HG02870 (cell line): ENCODE measurements around the gene TAP1.

Experiments used
- ATAC-seq: cut with Tn5 transposase; IDR thresholded peaks from one replicate; pipeline ENCODE4 v1.9.1; 2021; ENCODE audit warnings: mild to moderate bottlenecking, moderate library complexity; ENCODE audit not compliant: unreplicated experiment

Gene TAP1

DNA sequence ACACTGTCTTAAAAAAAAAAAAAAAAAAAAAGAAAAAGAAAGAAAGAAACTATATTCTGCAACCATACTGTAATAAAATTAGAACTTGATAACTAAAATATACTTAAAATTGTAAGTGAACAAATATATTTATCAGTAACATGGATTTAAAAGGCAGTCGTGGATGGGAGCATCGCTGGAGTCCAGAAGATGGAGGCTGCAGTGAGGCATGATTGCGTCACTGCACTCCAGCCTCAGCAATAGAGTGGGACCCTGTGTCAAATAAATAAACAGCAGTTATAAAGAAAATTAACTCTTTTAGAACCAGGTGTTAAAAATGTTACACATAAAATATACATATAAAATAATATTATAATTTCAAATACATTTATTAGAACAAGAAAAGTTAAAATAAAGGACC, 9.2 kb upstream of the TAP1 start:
- no peak for ATAC-seq

DNA sequence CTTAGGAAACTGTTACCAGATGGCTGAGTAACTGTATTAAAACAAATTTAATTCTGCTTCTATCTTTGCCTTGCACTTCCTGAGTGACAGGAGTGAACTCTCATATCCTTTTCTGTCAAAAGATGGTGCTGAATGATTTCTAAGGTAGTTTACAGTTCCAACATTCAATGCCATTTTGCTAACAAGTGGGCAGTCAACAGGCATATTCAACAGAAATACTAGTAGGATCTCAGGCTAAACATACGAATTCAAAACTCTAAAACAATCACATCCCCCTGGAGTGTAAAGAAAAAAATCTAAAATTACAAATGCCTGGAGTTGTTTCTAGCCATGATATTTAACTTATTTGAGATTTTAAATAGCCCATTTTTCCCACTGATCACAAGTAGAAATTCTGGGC, 7.2 kb upstream of the TAP1 start:
- ATAC-seq: no peak

DNA sequence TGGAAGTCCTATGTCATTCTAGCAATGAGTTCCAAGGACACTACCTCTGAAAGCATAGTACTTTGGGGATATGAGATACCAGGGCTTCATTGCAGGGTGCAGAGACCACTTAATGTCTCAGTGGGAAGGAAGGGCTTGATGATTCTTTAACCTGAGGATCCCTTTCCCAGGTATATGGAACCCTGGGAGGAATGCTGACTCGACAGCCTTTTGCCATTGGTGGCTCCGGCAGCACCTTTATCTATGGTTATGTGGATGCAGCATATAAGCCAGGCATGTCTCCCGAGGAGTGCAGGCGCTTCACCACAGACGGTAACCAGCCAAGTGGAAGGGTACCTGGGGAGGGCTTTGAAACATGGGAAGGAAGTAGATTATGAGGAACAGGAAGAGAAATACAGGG, 4.7 kb upstream of the TAP1 start:
- no peak for ATAC-seq

DNA sequence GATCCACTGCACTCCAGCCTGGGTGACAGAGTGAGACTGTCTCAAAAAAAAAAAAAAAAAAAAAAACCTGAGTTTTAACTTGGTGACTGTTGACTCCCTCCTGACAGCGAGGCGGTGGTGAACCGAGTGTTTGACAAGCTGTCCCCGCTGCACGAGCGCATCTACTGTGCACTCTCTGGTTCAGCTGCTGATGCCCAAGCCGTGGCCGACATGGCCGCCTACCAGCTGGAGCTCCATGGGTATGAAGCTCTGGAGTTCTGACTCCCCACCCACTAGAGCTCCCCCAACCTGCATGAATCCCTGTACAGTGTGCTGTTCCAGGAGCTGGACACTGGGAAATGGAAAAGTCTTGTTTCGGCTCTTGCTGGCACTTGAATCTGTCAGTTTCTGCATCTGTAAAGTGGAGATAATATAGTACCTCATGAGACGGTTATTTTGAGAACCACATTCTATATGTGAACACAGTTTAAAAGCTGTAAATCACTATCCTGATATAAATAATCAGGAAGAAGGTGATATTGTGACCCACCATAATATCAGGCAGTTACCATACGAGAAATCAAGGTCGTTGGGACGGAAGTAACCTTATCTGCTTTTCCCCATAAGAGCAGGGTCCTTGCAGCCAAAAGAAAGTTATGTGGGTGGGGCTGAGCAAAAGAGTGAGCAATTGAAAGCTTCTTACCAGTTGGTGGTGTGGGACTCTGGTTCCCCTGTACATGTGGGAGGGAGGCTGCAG, 3.8 kb upstream of the TAP1 start:
- ATAC-seq: no peak

DNA sequence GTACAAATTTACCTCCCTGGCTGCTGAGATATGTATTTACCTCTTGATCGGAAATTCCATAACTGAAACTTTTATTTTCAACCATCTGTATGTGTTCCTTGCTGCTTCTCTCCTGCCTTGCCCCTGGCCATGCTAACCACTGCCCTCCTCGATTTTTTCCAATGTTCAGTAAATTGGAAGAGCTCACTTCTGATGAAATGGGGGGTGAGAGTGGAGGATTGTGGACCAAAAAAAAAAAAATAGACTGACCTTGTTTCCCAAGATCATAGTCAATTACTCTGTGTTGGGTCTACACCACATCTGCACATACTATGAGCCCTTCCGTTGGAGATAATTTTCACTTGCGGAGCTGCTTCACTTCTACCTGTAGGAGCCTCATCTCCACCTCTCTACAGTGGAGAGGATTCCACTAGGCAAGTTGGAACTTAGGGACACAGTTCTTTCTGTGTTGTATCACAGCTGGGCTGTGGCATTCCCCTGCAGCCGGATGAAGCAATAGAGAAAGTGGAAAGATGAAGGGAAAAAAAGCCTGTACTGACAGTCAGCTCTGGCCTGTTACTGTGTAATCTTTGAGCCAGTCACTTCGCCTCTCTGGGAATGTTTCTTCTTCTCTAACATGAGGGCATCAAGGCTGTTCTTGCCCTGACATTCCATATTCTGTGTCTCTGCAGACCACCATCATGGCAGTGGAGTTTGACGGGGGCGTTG, 2.1 kb upstream of the TAP1 start:
- ATAC-seq: no peak

DNA sequence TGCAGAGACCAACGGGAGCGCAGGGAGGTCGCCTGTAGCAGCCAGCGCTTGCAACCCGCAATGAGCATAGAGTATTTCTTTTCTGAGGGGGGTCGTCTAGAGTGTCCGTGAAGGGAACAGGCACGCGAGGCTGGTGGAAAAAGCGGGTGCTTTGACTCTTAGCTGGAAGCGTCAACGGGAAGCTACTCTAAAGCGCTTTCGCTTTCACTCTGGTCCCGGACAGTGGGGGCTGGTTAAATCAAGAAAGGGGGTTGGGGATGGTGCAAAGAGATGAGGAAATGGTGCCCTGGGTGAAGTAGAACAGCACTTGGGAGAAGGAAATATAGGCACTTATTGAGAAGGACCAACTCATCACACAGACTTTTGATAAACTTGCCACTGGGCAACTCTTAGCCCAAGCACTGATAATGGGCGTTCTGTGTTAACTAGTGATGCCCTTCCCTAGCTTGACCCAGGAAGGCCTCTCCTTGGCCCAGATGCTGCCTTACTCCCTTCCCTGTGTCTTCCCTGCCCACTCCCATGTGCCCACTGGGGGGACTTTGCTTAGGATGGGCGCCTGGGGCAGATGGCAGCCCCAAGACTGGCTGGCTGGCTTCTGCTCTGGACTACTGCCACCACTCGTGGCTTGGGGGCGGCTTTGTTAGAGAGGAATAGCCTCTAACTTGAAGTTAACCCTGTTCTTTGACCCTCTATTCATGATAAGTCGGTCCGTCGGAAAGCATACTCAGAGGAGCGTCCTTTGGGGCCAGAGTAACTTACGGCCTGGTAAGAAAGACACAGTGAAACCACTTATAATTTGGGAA, 1.1 kb upstream of the TAP1 start:
- ATAC-seq: peak; percentile 12

DNA sequence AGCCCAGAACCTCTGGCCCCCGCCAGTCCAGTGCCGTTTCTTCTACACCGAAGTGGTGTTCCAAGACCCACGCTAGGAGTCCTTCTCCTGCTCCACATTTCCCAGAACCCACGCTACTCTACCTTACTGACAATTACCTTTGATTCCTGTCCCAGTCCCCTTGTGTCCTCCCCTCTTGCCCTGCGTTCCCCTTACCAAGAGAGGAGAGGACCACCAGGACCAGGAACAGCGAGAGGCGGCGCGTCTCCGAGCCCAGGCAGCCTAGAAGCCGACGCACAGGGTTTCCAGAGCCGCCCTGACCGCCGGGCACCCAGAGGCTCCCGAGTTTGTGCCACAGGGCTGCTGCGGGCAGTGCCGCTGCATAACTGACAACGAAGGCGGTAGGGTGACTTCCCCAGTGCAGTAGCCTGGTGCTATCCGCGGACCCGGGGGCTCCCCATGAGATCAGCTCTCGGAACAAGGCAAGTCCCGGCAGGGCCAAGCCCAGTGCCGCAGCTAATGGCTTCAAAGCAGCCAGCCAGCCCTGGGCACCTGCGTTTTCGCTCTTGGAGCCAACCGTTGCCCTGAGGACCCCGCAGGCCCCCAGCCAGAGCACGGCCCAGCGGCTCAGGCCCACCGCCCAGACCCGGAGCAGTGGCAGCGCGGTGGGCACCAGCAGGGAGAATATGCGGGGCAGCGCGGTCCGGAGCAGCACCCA, 512 bp downstream of the TAP1 start:
- peak; percentile 33 for ATAC-seq

DNA sequence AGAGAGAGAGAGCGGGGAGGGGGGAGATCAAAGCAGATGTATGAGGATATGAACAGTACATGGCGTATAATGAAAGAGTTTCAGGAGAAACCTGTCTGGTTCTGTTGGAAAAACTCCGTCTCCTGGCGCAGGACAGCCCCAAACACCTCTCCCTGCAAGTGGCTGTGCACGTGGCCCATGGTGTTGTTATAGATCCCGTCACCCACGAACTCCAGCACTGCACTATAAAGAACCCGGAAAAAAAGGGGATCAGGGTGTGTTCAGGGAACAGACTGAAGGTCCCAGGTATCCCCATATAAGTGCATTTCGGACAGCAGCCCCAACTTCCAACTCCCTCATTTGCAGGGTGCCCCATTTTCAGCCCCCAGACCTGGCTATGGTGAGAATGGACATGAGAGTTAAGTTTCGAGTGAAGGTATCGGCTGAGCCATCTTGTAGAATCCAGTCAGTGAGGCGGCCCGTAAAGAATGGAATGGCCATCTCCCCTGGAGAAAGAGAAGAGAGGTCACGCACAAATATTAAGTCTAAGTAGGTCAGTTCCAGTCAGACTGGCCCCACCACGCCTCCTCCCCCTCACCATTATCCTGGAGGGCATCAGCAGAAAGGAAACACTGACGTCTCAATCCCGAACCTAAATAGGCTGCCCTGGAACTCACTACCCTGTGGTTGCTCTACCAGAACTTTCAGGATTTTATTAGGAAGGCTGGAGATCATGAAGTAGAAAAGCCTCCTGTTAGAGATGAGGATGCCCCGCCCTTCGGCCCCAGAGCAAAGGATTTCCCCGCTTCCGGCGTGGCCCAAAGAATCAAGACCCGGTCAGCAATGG, 1.3 kb downstream of the TAP1 start:
- ATAC-seq: no peak

DNA sequence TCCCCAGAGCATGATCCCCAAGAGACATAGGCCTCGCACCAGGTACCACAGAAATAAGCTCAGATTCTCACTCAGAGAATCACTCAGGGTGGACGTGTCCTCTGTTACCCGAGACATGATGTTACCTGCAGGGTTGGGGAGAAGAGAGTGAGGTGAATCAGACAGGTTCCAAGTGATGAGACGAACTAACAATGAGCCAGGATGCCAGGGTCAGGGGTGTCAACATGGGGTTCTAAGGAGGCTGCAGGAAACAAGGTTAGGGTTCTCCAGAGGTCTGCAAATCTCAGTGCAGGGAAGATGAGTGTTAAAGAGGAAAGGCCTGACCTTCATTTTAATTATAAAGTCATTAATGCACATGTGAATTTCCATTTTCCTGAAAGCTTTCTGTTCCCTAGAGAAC, 2.5 kb downstream of the TAP1 start:
- ATAC-seq: no peak

DNA sequence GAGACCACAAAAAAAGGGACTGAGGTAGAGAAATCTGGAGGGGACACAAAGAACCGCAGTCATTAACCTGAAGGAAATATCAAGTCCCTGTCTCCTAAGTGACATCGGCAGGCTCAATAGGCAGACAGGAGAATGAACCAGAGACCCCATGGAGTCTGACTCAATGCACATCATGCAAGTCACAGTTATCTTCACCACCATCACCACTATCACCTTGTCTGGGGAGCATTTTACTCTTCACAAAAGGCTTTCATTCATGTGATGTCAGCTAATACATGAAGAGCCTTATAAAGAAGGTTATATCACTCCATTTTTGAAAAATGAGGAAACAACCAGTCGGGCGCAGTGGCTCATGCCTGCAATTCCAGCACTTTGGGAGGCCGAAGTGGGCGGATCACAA, 4.4 kb downstream of the TAP1 start:
- ATAC-seq: no peak

DNA sequence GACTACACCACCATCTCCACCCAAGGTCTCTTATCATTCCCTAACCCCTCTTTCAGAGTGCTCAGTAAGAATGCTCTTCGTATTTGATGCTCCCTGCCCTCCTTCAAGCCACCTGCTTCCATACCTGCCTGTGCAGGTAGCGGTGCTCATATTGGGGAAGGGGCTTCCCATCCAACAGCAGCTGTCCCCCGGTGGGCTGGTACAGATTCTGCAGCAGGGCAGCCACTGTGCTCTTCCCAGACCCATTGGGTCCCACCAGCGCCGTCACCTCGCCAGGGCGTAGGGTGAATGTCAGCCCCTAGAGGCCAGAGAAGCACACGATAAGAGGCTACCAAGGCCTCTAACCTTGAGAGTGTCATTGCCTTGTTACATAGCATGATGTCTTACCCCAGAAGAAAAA, 5.7 kb downstream of the TAP1 start:
- no peak for ATAC-seq

DNA sequence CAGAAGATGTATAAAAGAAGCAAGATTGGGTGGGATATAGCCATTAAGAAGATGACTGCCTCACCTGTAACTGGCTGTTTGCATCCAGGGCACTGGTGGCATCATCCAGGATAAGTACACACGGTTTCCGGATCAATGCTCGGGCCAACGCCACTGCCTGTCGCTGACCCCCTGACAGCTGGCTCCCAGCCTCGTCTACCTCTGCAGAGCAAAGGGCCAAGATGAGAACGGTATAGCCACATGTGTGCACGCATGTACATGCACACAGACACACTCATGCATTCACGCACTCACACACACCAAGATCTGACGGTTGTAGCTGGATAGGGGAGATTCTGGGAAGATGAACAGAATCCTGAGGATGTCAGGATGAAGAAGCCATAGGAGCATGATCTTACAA, 6.5 kb downstream of the TAP1 start:
- no peak for ATAC-seq

DNA sequence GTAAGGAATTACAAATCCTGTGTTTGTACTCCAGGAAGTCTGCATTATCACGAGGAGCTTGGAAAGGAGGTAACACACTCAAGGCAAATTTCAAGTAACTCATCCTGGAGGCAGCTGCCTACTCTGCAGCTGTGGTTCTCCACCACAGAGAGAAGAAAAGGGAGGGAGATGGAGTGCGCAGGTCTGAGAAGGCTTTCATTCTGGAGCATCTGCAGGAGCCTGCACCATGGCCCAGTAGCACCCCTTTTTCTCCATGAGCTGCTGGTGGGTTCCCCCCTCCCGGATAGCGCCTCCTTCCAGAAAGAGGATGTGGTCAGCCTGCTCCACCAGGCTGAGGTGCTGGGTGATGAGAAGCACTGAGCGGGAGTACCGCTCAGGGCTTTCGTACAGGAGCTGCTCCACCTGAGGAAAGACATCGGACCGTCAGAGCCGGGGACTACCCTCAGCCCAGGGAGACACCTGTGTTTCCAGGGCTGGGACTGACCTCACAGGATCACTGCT, 8.1 kb downstream of the TAP1 start:
- ATAC-seq: no peak

DNA sequence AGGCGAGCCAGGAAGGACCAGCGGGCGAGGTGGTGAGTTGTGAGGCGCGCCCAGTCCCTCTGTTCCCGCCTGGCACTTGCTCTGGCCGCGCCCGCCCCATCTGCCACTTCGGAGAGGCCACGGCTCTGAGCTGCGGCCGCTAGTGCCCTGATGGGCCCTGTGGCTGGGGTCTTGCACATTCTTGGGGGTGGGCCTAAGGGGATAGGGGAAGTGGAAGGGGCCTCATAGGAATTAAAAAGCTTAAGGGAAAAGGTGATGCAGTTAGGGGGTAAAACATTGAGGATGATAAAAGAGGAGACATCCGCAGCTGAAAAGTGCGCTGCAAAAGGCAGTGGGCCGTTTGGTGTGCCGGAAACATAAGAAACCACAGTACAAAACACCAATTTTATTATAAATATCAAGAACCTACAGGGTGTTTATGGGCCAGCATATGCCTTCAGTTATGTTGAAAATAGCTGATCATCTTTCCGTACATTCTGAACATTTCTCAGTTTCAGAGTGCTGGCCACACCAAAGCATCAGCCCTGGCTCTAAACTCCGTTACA, 8.6 kb downstream of the TAP1 start:
- no peak for ATAC-seq

DNA sequence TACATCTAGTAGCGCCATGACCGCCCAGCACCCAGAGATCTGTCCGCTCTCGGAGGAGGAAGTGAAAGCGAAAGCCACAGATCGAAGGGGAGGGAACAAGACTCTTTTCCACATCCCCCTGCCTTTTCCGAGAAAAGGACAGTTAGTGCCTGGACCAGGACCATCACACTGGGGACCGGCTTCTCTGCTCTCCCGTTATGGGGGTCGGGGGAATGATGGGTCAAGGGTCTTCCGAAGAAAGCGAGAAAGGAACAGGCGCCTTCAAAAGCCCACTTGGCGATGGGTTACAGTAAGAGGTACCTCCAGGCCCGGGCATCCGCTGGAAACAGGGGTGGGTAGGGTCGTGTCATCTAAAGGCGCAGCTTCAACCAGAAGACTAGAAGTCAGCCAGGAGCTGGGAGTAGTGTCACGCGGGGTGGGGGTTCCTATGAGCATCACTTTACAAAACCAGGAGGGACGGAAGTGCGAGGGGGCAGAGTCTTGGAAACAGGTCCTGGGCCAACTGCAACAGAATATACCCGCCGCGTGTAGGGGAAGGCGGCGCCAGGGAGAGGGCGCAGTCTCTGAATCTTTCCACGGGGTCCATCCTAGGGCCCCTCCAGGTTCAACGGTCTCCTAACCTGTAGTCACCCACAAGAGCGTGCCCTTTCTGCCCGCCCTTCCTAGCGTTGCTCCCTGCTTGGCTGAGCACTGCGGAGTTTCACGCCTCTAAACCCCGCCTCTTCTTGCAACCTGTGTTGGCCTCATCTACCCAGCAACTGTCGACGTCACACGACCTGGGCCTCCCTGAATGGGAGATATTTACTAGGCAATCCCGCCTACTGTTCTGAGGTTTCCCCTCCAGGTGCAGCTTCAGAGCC, 9.3 kb downstream of the TAP1 start, which contains the start of gene PSMB8:
TSS of gene PSMB8 (minus strand) at position 69 of the 860 bp plus-strand sequence. CDS start at position 18, 51 bp downstream.
- ATAC-seq: peak; percentile 68

DNA sequence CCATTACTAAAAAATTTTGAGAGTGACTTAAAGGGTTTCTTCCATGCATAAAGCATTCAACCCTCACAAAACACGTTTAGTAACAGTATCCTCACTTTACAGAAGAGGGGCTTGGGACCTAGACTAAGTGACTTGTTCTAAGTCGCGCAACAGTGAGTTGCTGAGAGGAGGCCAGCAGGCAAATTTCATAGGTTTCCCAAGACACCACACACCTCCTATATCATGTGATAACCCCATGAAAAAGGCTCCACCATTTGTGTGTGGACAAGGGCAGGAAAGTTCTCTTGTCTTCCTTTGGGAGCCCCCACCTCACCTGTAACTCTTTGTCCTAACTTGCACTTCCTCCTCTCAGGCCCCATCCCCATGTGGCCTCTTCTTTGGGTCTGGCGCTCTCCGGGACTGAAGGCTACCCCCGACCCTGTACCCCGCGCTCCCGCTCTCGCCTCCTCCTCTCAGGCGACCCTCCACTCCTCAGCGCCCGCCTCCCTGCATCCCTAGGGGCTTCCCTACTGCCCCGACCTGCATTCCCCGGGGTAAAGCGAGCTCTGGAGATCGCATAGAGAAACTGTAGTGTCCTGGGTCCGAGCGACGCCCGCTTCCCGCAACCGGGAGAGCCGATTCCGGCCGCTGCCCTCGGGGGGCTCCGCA, 10.0 kb downstream of the TAP1 start:
- no peak for ATAC-seq

DNA sequence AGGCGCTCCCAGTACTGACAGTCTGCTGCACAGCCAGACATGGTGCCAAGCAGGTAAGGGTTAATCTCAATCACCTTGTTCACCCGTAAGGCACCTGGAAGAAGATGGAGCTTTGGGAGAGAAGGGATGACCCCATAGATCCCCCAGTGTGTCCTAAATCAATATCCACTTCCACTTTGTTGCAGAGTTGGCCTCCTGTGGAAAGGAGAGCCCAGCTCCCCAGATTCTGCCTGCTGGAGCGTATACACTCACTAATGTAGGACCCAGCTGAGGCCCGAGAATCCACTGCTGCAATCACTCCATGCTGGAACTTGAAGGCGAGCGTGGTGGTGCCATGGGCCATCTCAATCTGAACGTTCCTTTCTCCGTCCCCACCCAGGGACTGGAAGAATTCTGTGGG, 10.8 kb downstream of the TAP1 start:
- ATAC-seq: no peak

DNA sequence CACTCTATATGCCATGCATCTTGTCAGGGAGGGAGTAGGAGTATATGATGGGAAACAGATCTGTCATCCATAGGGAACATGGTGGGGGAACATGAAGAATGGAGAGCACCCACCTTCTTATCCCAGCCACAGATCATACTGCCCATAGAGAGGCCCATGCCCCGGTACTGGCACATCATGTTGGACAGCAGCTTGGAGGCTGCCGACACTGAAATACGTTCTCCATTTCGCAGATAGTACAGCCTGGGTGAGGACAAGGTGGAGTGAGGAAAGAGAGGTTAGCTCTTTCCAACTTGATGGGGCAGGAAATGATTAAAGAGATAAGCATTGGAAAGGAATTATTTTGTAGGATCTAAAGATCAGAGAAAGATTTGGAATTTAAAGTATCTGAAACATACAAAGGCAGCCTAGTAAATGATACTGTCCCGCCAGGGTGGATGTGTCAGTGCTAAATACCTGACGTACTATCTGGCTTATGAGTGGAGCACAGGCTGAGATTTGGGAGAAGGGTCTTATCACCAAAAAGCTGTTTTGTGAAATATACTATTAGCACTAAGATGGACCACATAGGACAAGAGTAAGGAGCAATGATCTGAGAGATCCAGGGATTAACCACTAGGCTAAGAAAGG, 11.4 kb downstream of the TAP1 start:
- no peak for ATAC-seq
